ENCODE data around the gene ESR1.

DNA sequence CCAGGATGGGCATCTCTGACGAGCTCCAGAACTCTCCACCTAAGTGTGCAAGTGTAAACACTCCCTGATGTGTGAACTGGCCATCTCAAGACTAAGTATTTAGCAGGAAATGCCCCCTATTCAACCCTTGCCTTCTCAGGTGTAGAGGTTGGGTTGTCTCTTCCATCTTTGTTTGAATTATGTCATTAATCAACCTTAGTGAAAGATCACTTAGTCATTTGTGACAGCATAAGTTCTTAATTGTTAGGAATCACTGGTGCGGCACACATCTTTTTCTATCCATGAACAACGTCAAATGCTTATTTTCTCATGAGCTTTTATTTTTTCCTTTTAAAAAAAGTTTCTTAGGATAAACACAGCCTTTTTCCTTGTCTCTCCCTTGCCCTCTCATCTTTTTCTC lies 151.6 kb downstream of the ESR1 start:
- TF ChIP-seq, protein P1, sequence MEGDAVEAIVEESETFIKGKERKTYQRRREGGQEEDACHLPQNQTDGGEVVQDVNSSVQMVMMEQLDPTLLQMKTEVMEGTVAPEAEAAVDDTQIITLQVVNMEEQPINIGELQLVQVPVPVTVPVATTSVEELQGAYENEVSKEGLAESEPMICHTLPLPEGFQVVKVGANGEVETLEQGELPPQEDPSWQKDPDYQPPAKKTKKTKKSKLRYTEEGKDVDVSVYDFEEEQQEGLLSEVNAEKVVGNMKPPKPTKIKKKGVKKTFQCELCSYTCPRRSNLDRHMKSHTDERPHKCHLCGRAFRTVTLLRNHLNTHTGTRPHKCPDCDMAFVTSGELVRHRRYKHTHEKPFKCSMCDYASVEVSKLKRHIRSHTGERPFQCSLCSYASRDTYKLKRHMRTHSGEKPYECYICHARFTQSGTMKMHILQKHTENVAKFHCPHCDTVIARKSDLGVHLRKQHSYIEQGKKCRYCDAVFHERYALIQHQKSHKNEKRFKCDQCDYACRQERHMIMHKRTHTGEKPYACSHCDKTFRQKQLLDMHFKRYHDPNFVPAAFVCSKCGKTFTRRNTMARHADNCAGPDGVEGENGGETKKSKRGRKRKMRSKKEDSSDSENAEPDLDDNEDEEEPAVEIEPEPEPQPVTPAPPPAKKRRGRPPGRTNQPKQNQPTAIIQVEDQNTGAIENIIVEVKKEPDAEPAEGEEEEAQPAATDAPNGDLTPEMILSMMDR (optimal IDR thresholded peaks at IDR 0.05 in 1 of 3, IDR thresholded peaks at IDR 0.05 in 1 of 3, conservative IDR thresholded peaks at IDR 0.05 in 1 of 3; ENCODE audit: extremely low read depth in 1 of 3, insufficient read depth in 2 of 3, low read length in 3 of 3): no peak
- TF ChIP-seq EZH2 (IDR thresholded peaks at IDR 0.05; ENCODE audit: low read length): no peak

Data from keratinocyte (primary cell).